Gastrocnemius medialis (tissue), 4 donors: ENCODE measurements around the gene BRF1.

Experiments used
- POLR2A ChIP-seq, 2 donors: fragments of 450-650 bp; IDR thresholded peaks; one replicate each; pipeline ENCODE4 v1.6.1; 2017; ENCODE audit warnings: antibody characterized with exemption in 2 of 2, mild to moderate bottlenecking in 2 of 2, moderate library complexity in 2 of 2
- TF ChIP-seq, protein P1 (sequence below), 5 experiments: fragments of 450-650 bp in 3 of 5; fragments of 200-600 bp in 2 of 5; sonication (generic) in 2 of 5; IDR thresholded peaks in 4 of 5; conservative IDR thresholded peaks in 1 of 5; 1 replicate in 4 of 5; 2 replicates in 1 of 5; pipeline ENCODE4 v1.5.1; 2016 to 2019; ENCODE audit warnings: antibody characterized with exemption in 5 of 5, mild to moderate bottlenecking in 3 of 5, moderate library complexity in 3 of 5

DNA sequence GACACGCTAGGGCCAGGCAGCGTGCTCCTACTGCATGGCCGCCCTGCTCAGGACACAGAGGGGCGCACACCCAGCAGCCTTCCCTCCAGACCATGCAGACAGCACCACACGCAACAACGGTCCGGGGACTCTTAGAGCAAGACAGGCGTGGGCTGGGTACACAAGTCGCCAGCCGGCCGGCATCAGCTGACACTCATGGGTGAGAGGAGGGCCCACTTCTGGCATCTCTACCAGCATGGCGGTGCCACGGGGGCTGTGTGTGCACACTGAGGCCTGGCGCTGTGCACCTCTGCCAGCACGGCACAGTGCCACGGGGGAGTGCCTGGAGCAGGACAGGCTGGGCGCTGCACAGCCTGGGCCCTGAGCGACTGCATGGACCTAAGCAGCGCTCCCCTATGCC lies 59.2 kb downstream of the BRF1 start:
- TF ChIP-seq, protein P1, sequence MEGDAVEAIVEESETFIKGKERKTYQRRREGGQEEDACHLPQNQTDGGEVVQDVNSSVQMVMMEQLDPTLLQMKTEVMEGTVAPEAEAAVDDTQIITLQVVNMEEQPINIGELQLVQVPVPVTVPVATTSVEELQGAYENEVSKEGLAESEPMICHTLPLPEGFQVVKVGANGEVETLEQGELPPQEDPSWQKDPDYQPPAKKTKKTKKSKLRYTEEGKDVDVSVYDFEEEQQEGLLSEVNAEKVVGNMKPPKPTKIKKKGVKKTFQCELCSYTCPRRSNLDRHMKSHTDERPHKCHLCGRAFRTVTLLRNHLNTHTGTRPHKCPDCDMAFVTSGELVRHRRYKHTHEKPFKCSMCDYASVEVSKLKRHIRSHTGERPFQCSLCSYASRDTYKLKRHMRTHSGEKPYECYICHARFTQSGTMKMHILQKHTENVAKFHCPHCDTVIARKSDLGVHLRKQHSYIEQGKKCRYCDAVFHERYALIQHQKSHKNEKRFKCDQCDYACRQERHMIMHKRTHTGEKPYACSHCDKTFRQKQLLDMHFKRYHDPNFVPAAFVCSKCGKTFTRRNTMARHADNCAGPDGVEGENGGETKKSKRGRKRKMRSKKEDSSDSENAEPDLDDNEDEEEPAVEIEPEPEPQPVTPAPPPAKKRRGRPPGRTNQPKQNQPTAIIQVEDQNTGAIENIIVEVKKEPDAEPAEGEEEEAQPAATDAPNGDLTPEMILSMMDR (IDR thresholded peaks at IDR 0.05 in 4 of 5, conservative IDR thresholded peaks at IDR 0.05 in 1 of 5), result no peak
- TF ChIP-seq POLR2A (IDR thresholded peaks at IDR 0.05), result no peak
